ENCODE measurements around the gene MZB1.
A peak's percentile ranks its signal among the peaks of the same experiment; 100 is the strongest.

MZB1 gene

DNA sequence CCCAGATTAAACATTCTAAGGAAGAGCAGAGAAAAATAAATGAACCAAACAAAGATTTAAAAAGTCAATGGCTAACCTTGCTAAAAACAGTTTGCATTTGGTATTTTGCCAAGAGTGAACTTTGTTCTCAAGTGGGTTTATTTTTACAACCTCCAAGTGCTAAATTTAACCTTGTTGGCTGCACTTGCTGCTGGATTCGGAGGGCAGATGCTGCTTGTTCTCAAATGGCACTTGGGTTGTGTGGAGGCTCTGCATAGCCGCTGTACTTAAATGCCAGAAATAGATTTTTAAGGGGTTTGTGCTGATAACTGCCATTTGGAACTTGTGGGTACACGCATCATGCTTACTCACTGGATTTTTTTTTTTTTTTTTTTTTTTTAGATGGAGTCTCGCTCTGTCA, 27.5 kb upstream of the MZB1 start:
- Histone ChIP-seq H4K91ac (ENCODE audit: low read length) (no peak overlapping the region), H3K23ac (ENCODE audit: low read length in 2 of 2) (no peak overlapping the region), H2AK5ac (ENCODE audit: low read length, severe bottlenecking) (no peak overlapping the region), H2BK120ac (ENCODE audit: low read depth, low read length) (no peak overlapping the region), H3K9me3 (ENCODE audit: control insufficient read depth, low read length) (no peaks in the 10 kb centered on the region), H3K4me1 (ENCODE audit: control insufficient read depth, insufficient read depth, low read depth, low read length) (peaks cover 8% of the 10 kb centered on the region), H3K4me3 (ENCODE audit: insufficient read depth in 1 of 2, low read depth in 1 of 2, low read length in 2 of 2) (no peak overlapping the region), H3K27me3 (ENCODE audit: control insufficient read depth in 1 of 2, insufficient read depth in 1 of 2, low read length in 2 of 2) (no peaks in the 10 kb centered on the region), H2AFZ (ENCODE audit: low read depth, low read length) (no peak overlapping the region), H3K27ac (ENCODE audit: low read length, poor library complexity, severe bottlenecking) (no peak overlapping the region), H2BK12ac (ENCODE audit: low read length in 2 of 2) (no peak overlapping the region), H3K18ac (ENCODE audit: low read depth in 1 of 2, low read length in 2 of 2) (no peak overlapping the region), H2BK5ac (ENCODE audit: low read depth, low read length, poor library complexity, severe bottlenecking) (no peak overlapping the region), H3K9ac (ENCODE audit: low read length) (no peak overlapping the region), H3K36me3 (ENCODE audit: control insufficient read depth in 1 of 2, insufficient read depth in 2 of 2, low read depth in 1 of 2, low read length in 2 of 2) (peaks cover 34 to 72% of the 10 kb centered on the region in 2 experiments), H2BK15ac (ENCODE audit: low read depth, poor library complexity, severe bottlenecking) (no peak overlapping the region), H4K8ac (ENCODE audit: low read length) (no peak overlapping the region), H3K79me1 (replicated peaks; ENCODE audit: low read length, poor library complexity, severe bottlenecking) (peaks cover 1% of the 10 kb centered on the region), H3K4ac (ENCODE audit: low read depth in 1 of 2, low read length in 2 of 2) (no peak overlapping the region), H3K14ac (ENCODE audit: low read length in 2 of 2) (no peak overlapping the region), H3K4me2 (ENCODE audit: low read length, poor library complexity, severe bottlenecking) (no peak overlapping the region)
- DNase-seq, result peak; percentile 62
- WGBS, result 77% methylated on average over 3 of the region's 4 CpGs

DNA sequence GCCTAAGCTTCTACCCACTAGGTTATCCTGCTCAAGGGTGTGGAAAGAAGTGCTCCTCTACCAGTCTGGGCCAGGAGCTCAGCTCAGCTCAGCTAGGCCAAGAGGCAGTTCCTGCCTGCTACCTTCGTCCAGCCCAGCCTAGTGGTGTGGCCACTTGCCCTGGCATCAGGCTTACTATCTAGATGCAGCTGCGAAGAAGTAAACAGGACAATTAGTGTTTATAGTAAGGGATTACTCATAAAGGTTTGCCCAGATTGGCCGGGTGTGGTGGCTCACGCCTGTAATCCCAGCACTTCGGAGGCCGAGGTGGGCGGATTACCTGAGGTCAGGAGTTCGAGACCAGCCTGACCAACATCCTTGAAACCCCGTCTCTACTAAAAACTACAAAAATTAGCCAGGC, 26.9 kb upstream of the MZB1 start:
- H2AK5ac ChIP-seq (ENCODE audit: low read length, severe bottlenecking), result no peak overlapping the region

DNA sequence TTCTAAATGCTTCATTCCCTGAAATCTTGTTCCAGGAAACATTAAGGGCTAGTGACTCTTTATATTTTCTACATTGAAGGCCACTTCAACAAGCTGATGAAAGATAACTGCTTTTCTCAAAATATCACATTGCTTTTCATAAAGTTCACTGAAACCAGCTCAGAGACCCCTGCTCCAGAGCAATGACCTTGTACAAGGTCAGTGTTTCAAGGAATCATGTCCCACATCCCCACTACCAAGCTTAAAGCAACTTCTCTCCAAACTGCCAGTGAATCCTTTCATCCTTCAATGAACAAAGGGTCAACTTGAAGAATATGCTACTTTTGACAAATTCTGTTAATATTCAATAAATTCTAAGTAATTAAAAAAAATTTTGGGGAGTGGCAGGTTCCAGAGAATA, 26.2 kb upstream of the MZB1 start:
- H3K4ac ChIP-seq (ENCODE audit: low read depth in 1 of 2, low read length in 2 of 2), result no peak overlapping the region
- H3K27ac ChIP-seq (ENCODE audit: low read length, poor library complexity, severe bottlenecking), result no peak overlapping the region
- H3K23ac ChIP-seq (ENCODE audit: low read length in 2 of 2), result no peak overlapping the region
- H3K27me3 ChIP-seq (ENCODE audit: control insufficient read depth in 1 of 2, insufficient read depth in 1 of 2, low read length in 2 of 2), result no peaks in the 10 kb centered on the region
- H2BK5ac ChIP-seq (ENCODE audit: low read depth, low read length, poor library complexity, severe bottlenecking), result no peak overlapping the region
- no peak for DNase-seq
- no peak overlapping the region for H3K9ac ChIP-seq (ENCODE audit: low read length)
- H3K79me1 ChIP-seq (replicated peaks; ENCODE audit: low read length, poor library complexity, severe bottlenecking), result peaks cover 1% of the 10 kb centered on the region
- no peak overlapping the region for H2BK120ac ChIP-seq (ENCODE audit: low read depth, low read length)
- H4K91ac ChIP-seq (ENCODE audit: low read length), result no peak overlapping the region
- no peak overlapping the region for H3K18ac ChIP-seq (ENCODE audit: low read depth in 1 of 2, low read length in 2 of 2)
- H3K36me3 ChIP-seq (ENCODE audit: control insufficient read depth in 1 of 2, insufficient read depth in 2 of 2, low read depth in 1 of 2, low read length in 2 of 2), result peaks cover 37 to 70% of the 10 kb centered on the region in 2 experiments
- H4K8ac ChIP-seq (ENCODE audit: low read length), result no peak overlapping the region
- no peak overlapping the region for H2BK15ac ChIP-seq (ENCODE audit: low read depth, poor library complexity, severe bottlenecking)
- H2BK12ac ChIP-seq (ENCODE audit: low read length in 2 of 2), result no peak overlapping the region
- no peak overlapping the region for H3K4me2 ChIP-seq (ENCODE audit: low read length, poor library complexity, severe bottlenecking)
- H3K9me3 ChIP-seq (ENCODE audit: control insufficient read depth, low read length), result no peaks in the 10 kb centered on the region
- H3K4me1 ChIP-seq (ENCODE audit: control insufficient read depth, insufficient read depth, low read depth, low read length), result peaks cover 8% of the 10 kb centered on the region
- H2AFZ ChIP-seq (ENCODE audit: low read depth, low read length), result no peak overlapping the region
- H3K4me3 ChIP-seq (ENCODE audit: insufficient read depth in 1 of 2, low read depth in 1 of 2, low read length in 2 of 2), result no peak overlapping the region
- H2AK5ac ChIP-seq (ENCODE audit: low read length, severe bottlenecking), result no peak overlapping the region
- no peak overlapping the region for H3K14ac ChIP-seq (ENCODE audit: low read length in 2 of 2)

More for the DNA sequence above, 26.9 kb upstream of the MZB1 start:
- Histone ChIP-seq H3K14ac (ENCODE audit: low read length in 2 of 2) (peak overlapping the region in 1 of 2 experiments; percentile 92), H2BK12ac (ENCODE audit: low read length in 2 of 2) (no peak overlapping the region), H3K4me1 (ENCODE audit: control insufficient read depth, insufficient read depth, low read depth, low read length) (peaks cover 8% of the 10 kb centered on the region), H2AFZ (ENCODE audit: low read depth, low read length) (no peak overlapping the region), H2BK120ac (ENCODE audit: low read depth, low read length) (no peak overlapping the region), H4K8ac (ENCODE audit: low read length) (no peak overlapping the region), H3K4ac (ENCODE audit: low read depth in 1 of 2, low read length in 2 of 2) (no peak overlapping the region), H3K4me2 (ENCODE audit: low read length, poor library complexity, severe bottlenecking) (no peak overlapping the region), H3K23ac (ENCODE audit: low read length in 2 of 2) (peak overlapping the region in 1 of 2 experiments; percentile 61), H3K9ac (ENCODE audit: low read length) (no peak overlapping the region), H3K27me3 (ENCODE audit: control insufficient read depth in 1 of 2, insufficient read depth in 1 of 2, low read length in 2 of 2) (no peaks in the 10 kb centered on the region), H3K79me1 (replicated peaks; ENCODE audit: low read length, poor library complexity, severe bottlenecking) (peaks cover 1% of the 10 kb centered on the region), H3K27ac (ENCODE audit: low read length, poor library complexity, severe bottlenecking) (no peak overlapping the region), H3K4me3 (ENCODE audit: insufficient read depth in 1 of 2, low read depth in 1 of 2, low read length in 2 of 2) (no peak overlapping the region), H3K36me3 (ENCODE audit: control insufficient read depth in 1 of 2, insufficient read depth in 2 of 2, low read depth in 1 of 2, low read length in 2 of 2) (peaks cover 37 to 72% of the 10 kb centered on the region in 2 experiments), H3K18ac (ENCODE audit: low read depth in 1 of 2, low read length in 2 of 2) (peak overlapping the region in 1 of 2 experiments; percentile 31), H2BK5ac (ENCODE audit: low read depth, low read length, poor library complexity, severe bottlenecking) (no peak overlapping the region), H2BK15ac (ENCODE audit: low read depth, poor library complexity, severe bottlenecking) (no peak overlapping the region), H4K91ac (ENCODE audit: low read length) (no peak overlapping the region), H3K9me3 (ENCODE audit: control insufficient read depth, low read length) (no peaks in the 10 kb centered on the region)
- WGBS, result 70% methylated on average over 9 of the region's 9 CpGs
- DNase-seq, result peak; percentile 40

DNA sequence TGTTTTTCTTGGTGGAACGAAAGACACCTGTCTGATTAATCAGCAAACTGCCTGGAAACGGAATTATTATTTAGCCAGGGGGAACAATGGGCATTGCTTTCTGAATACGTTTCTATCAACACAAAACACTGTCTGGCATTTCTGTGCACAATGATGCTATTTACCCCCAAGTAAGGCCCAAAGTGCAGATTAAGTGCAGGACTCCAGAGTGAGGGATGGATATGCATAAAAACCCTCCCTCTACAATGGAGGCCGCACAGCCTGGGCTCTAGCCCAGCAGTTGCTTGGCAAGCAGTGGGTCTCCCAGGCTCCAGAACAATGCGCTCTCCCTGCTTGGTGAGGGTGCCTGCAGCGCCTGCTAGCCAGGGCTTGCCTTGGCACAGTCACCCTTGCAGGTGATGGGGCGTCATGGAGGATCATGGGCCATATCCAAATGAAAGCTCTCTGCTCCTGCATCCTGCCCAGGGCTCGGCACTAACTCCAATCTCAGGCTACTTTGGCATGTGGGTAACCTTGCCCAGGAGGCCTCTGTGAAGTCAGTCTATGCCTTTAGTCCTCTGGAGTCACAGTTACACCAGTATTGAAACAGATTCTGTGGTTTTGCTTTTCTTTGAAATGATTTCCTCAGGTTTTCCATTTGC, 25.6 kb upstream of the MZB1 start:
- H3K23ac ChIP-seq (ENCODE audit: low read length in 2 of 2), result no peak overlapping the region
- no peaks in the 10 kb centered on the region for H3K27me3 ChIP-seq (ENCODE audit: control insufficient read depth in 1 of 2, insufficient read depth in 1 of 2, low read length in 2 of 2)
- H4K91ac ChIP-seq (ENCODE audit: low read length), result no peak overlapping the region
- DNase-seq, result no peak
- no peak overlapping the region for H3K4me2 ChIP-seq (ENCODE audit: low read length, poor library complexity, severe bottlenecking)
- H3K79me1 ChIP-seq (replicated peaks; ENCODE audit: low read length, poor library complexity, severe bottlenecking), result peaks cover 1% of the 10 kb centered on the region
- H3K18ac ChIP-seq (ENCODE audit: low read depth in 1 of 2, low read length in 2 of 2), result peak overlapping the region in 1 of 2 experiments; percentile 11
- H2AK5ac ChIP-seq (ENCODE audit: low read length, severe bottlenecking), result no peak overlapping the region
- no peak overlapping the region for H2BK5ac ChIP-seq (ENCODE audit: low read depth, low read length, poor library complexity, severe bottlenecking)
- no peak overlapping the region for H3K27ac ChIP-seq (ENCODE audit: low read length, poor library complexity, severe bottlenecking)
- H3K14ac ChIP-seq (ENCODE audit: low read length in 2 of 2), result no peak overlapping the region
- H3K4me3 ChIP-seq (ENCODE audit: insufficient read depth in 1 of 2, low read depth in 1 of 2, low read length in 2 of 2), result no peak overlapping the region
- no peak overlapping the region for H2BK15ac ChIP-seq (ENCODE audit: low read depth, poor library complexity, severe bottlenecking)
- H2BK12ac ChIP-seq (ENCODE audit: low read length in 2 of 2), result no peak overlapping the region
- 96% methylated on average over 8 of the region's 8 CpGs for whole genome bisulfite sequencing
- H3K4ac ChIP-seq (ENCODE audit: low read depth in 1 of 2, low read length in 2 of 2), result no peak overlapping the region
- no peak overlapping the region for H2BK120ac ChIP-seq (ENCODE audit: low read depth, low read length)
- H3K9ac ChIP-seq (ENCODE audit: low read length), result no peak overlapping the region
- H2AFZ ChIP-seq (ENCODE audit: low read depth, low read length), result no peak overlapping the region
- H4K8ac ChIP-seq (ENCODE audit: low read length), result no peak overlapping the region
- no peaks in the 10 kb centered on the region for H3K9me3 ChIP-seq (ENCODE audit: control insufficient read depth, low read length)
- peaks cover 37 to 65% of the 10 kb centered on the region in 2 experiments for H3K36me3 ChIP-seq (ENCODE audit: control insufficient read depth in 1 of 2, insufficient read depth in 2 of 2, low read depth in 1 of 2, low read length in 2 of 2)
- peaks cover 8% of the 10 kb centered on the region for H3K4me1 ChIP-seq (ENCODE audit: control insufficient read depth, insufficient read depth, low read depth, low read length)
